Activated T-helper 1 cell treated with anti-CD3 and anti-CD28 coated beads, Interleukin-2, amount 50 U/mL, for 16 hours (primary cell): Measurements from ENCODE around the gene ICAM2.
"Not testable (repeated sequence)": the region's sequence is repeated elsewhere in the genome, so short reads cannot be mapped to it uniquely, and the experiment has no call there.

Source experiments
- DNase-seq, 2 donors: peaks; one replicate each; pipeline ENCODE4 v3.0.0-alpha.2; 2020; ENCODE audit warnings: low read depth in 1 of 2, low spot score in 1 of 2

The ICAM2 gene

DNA sequence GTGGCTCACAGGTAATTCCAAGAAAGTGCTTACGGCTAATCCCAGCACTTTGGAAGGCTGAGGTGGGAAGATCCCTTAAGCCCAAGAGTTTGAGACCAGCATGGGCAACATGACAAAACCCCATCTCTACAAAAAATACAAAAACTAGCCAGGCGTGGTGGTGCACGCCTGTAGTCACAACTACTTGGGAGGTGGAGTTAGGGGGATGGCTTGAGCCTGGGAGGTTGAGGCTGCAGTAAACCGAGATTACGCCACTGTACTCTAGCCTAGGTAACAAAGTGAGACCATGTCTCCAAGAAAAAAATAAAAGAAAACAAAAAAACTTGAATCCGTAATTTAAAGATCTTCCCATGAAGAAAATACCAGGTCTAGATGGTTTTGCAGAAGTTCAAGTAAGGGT, 5.0 kb downstream of the ICAM2 start:
- DNase-seq, result no peak

DNA sequence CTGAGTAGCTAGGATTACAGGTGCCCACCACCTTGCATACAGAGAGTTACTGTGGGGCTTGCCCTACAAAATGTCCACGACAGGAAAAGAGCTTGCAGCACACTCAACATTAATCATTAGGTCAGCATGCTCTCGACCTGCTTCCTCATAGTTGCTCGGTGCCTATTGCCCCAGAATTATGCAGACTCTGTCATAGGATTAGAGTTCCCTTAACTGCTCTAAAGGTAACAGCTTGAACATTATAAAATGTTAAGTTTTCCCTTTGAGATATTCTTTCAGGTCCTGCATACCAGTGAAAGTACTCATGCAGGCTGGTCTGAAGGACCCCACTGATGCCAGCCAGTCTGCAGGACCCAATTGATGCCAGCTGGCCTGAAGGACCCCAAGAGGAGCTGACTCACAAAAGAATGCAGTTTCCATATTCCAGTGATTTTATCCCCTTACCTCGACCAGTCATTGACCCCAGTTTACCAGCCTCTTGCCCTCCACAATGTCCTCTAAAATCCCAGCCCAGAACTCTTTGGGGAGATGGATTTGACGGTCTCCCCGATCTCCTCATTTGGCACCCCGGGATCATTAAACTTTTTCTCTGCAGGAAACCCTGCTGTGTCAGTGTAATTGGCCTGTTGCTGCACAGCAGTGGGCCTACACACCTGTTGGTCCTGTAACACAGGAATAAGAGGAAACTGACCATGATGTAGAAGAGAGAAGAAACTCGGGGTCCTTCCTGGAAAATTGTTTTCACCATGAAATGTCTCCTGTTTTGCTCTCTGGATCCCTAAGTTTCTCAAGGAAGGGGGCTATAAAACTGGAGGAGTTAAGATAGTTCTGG, 10.6 kb downstream of the ICAM2 start:
- no peak for DNase-seq

DNA sequence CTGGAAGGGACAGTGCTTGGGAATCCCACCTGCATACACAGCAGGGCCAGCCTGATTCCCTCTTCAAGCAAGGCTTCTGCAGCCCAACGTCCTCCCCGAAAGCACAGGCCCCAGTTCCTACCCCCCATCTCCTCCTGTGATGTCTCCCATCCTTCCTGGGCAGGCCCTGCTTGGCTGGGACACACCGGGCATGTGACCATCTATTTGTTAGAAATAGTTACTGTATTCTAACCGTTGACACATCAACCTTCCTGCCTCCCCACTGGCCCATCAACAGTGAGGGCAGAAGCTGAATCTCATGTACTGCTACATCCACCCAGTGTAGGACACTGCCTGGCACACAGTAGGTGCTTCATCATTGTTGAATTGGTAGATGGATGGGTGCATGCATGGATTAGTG, 11.6 kb downstream of the ICAM2 start:
- no peak for DNase-seq

DNA sequence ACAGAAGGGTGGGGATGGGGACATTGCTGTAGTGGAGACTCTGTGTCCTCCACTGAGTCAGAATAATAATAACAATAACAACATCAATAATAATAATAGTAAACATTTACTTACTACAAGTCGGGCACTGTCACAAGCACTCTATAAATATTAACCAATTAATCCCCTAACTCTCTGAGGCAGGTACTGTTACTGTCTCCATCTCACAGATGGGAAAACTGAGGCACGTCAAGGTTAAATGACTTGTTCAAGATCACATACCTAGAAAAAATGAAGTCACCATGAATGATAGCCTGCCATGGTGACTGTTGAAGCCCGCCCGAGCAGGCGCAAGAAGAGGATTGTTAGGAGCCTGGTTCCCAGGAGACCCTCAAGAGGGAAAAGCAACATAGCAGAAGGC, 12.1 kb downstream of the ICAM2 start:
- DNase-seq, result no peak

DNA sequence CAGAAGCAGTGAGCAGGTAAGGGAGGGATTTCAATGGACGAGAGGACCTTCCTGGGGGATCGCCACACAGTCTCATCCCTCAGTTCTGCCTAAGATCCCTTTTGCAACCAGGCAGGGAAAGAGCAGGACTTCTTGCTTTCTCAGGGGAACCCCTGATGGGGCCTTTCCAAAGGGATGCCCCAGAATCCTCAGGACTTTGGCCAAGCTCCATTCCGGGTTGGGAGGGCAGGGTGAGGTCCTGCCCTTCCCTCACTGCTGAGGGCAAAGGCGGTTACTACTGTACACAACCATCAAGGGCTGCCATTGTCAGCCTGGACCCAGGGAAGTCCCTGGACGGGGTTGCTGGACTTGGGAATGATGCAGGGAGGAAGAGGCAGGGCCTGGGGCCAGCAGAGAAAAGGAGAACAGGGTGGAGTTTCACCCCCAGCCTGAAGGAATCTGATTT, 12.6 kb downstream of the ICAM2 start:
- no peak for DNase-seq

GRCh38 chr17:64007089-64007837, 13.2 kb downstream of the ICAM2 start:
- not testable (repeated sequence) for DNase-seq

- no peak for DNase-seq
These were observed 13.9 kb downstream of the ICAM2 start for GRCh38 chr17:64006361-64007088.

DNA sequence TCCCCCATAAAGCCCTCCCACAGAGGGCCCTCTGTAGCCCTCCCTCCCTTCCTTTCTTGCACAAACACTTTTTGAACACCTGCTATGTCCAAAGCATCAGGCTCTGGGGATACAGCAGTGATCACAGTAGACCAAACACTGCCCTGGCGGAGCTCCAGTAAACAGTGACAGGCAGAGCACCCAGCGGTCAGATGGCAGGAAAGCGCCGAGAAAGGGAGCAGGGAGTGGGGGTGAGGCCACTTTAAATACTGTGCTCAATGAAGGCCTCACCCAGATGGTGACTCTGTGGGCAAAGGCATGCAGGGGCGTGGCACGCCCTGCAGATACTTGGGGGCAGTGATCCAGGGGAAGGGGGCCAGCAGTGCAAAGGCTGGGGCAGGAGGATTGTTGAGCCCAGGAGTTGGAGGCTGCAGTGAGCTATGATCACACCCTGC, 14.7 kb downstream of the ICAM2 start:
- no peak for DNase-seq

- DNase-seq, result no peak
These were observed 15.3 kb downstream of the ICAM2 start for GRCh38 chr17:64004903-64005733.

DNA sequence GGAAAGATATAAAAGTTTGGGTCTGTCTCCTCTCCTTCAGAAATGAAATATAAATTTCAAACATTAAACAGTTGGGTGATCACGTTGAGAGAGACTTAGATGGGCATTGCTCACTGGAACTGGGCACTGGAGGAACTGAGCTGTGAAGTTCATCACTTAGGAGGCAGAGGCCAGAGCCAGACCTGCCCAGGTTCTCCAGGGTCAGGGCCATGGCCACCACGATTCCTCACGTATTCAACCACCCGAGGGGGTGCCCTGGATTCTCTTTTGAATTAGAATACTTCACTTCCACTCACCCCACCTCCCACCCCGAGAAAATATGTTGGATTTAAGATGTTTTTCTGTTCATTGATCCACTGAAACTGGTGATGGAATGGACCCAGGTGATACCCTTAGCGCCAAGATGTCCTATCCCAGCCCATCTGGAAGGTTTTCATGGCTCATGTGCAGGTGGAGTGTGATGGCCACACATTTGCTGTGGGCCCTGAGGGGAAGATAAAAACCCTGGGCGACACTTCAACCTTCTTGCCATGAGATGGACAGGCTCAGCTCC, 16.1 kb downstream of the ICAM2 start:
- no peak for DNase-seq

GRCh38 chr17:64003526-64004121, 16.8 kb downstream of the ICAM2 start:
- DNase-seq, result no peak

DNA sequence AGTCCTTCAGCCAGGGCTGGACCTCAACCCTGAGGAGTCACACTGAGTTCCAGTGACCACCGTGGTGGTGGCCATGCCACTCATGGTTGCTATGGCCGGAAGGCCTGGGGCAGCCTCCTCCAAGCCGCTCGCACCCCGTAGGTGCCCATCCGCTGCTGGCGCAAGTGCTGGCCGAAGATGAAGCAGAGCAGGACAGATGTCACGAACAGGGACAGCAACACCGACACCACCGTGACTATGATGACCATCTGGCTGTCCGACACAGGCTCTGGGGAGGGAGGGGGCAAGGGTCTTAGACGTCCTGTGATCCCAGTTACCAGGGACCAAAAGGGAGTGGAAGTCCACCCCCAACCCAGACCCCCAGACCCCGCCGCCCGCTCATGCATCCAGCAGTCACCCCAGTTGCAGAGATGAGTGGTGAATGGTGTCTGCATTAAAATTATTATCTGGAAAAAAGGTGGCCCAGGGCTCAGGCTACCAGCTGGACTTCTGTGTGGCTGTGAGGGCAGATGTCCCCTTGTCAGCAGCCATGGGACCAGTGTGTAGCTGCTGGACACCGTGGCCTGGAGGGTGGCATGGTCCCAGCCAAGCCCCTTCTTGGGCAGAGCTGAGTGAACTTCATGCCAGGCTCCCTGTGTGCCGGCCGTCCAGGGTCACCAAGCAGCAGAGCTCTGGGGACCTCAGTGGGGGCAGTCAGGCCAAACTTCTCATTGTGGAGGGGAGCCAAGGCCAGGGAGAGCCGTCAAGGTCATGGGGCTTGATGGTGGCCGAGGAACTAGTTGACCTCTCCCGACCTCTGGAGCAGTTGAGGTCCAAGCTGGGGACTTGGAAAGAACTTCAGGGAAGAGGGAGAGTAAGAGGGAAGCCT, 17.5 kb downstream of the ICAM2 start:
- no peak for DNase-seq

GRCh38 chr17:64001763-64002529, 18.5 kb downstream of the ICAM2 start:
- no peak for DNase-seq

GRCh38 chr17:64001091-64001579, 19.3 kb downstream of the ICAM2 start:
- no peak for DNase-seq

DNA sequence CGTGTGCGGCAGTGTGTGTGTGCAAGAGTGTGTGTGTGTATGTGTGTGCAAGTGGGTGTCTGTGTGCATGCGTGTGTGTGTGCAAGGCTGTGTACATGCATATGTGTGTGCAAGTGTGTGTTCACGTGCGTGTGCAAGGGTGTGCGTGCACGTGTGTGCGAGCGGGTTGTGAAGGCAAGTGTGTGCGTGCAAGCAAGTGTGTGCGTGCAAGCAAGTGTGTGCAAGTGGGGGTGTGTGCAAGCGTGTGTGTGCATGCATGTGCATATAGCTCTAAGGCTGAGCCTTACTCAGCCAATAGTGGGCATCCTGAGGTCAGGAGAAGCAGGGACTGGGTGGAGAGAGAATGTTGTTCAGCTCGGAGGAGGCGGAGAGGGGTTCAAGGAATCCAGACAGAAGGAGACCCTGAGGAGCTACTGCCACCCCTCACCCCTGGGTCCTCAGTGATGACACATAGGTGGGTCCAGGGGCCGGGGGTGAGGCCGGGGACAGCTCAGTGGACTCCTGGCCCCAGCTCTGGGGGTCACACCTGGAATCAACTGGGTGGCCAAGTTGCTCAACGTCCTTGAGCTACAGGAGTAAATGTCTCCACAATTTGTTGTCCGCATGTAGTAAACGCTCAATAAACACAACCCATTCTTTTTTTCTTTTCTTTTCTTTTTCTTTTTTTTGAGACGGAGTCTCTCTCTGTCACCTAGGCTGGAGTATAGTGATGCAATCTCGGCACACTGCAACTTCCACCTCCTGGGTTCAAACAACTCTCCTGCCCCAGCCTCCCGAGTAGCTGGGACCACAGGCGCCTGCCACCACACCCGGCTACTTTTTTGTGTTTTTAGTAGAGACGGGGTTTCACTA, 20.5 kb downstream of the ICAM2 start:
- no peak for DNase-seq

- DNase-seq, result no peak
These were observed 21.4 kb downstream of the ICAM2 start for GRCh38 chr17:63998721-63999679.
